HG03103 (cell line): ENCODE results near the gene PSMB7.
"Not testable (repeated sequence)": the region's sequence is repeated elsewhere in the genome, so short reads cannot be mapped to it uniquely, and the experiment has no call there.

Source experiments
- ATAC-seq: cut with Tn5 transposase; IDR thresholded peaks from one replicate; pipeline ENCODE4 v1.9.1; 2021; ENCODE audit warnings: low read depth; ENCODE audit not compliant: unreplicated experiment

Gene PSMB7

DNA sequence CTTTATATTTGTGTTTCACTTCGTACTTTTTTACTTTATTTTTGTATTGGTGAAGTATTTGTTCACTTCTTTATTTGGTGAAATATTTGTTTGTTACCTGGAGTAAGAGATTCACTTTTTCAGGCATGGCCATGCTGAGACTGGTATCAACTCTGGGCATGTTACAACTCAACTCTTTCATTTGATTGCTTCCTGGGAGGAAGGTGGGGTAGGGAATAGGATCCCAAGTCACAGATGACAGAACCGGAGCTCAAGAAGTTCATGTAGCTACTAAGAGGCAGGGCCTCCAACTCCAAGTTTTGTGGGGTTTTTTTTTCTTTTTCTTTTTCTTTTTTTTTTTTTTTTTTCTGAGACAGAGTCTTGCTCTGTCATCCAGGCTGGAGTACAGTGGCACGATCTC, 28.9 kb upstream of the PSMB7 start:
- ATAC-seq, result no peak

DNA sequence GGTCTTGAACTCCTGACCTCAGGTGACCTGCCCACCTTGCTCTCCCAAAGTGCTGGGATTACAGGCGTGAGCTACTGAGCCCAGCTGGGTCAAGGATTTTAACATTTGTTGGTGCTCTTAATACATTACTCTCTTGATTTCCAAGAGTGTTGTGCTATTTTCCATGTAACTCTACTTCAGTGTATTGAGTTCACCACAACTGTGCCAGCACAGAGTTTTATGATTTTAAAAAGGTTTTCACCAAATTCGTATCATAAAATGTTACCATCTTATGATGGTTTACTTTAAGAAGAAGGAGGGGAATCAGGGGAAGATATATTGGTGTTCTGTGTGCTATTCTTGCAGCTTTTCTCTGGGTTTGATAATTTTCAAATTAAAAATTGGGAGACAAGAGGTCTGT, 28.4 kb upstream of the PSMB7 start:
- no peak for ATAC-seq

GRCh38 chr9:124442826-124443225, 27.6 kb upstream of the PSMB7 start:
- ATAC-seq, result no peak

- no peak for ATAC-seq
Measured at GRCh38 chr9:124442379-124442778, 27.1 kb upstream of the PSMB7 start.

DNA sequence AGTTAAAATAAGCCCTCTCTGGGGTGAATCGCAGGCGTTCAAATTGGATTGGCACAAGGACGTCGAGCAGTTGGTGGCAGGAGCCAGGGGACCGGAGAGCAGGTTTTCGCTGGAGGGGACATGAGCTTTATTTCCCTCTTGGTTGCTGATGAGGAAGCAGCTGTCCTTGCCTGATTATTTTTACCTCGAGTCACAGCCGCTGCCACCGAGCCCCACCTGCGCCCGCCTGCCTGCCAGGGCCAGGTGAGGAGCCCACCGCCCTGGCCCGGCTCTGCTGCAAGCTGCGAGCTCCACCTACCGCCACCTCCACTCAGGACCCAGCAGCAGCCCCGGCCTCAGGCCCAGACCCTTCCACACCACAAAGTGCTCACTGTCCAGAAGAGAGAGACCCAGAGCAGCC, 26.0 kb upstream of the PSMB7 start:
- no peak for ATAC-seq

DNA sequence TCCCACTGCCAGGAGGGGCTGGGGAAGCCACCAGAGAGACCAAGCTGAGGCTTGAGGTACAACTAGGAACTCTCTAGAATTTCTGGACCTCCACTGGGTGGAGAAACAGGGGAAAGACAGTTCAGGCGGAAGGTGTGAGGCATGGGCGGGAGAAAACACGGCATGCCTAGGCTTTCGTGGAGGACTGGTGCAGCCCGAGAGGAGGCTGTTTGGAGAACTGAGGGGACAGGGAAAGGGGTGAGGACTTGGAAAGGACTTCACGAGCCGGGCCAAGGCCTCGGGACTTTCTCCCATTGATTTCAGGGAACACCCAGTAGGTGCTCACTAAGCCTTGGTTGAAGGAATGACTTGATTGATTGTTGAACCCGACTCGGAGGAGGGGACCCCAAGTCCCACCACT, 25.5 kb upstream of the PSMB7 start:
- ATAC-seq, result no peak

- ATAC-seq, result no peak
Measured at GRCh38 chr9:124439686-124440243, 24.5 kb upstream of the PSMB7 start.

GRCh38 chr9:124439086-124439485, 23.8 kb upstream of the PSMB7 start:
- no peak for ATAC-seq

DNA sequence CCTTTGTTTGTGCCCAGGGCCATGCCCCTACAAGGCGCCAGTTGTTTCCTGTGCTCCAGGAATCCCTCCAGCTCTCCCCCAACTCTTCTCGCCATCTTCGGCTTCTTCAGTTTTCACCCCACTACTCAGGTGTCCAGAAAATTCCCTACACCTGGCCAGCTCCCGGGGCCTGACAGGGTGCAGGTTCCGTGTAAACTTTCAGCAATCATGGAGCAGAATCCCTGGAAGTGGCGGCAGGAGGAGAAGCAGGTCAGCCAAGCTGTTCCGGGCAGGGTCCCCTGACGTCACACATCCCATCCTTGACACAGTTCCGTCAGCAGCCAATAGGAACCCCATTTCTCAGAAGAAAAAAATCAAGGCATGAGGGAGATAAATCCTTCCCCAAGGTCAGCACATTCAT, 22.8 kb upstream of the PSMB7 start:
- no peak for ATAC-seq

GRCh38 chr9:124437086-124437485, 21.8 kb upstream of the PSMB7 start:
- no peak for ATAC-seq

GRCh38 chr9:124436320-124436719, 21.1 kb upstream of the PSMB7 start:
- no peak for ATAC-seq

- no peak for ATAC-seq
Measured at GRCh38 chr9:124429530-124429867, 14.3 kb upstream of the PSMB7 start.

GRCh38 chr9:124428751-124429529, 13.7 kb upstream of the PSMB7 start:
- no peak for ATAC-seq

DNA sequence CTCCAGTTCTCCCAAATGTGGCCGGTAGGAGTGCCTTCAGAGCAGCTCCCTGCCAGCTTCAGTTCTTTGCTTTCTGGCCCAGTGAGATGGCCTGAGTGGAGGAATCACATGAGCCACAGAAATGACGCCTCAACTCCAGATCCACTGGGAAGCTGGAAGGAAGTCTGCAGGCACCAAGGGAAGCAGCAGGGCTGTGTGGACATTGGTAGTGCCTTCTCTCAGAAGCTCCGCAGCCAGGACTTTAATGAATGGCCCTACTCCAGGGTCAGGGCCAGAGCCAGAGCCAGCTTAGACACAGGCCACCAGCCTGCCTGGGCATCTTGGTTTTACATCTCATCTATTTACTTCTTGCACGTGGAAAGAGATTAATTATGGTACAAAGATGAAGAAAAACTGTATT, 12.0 kb upstream of the PSMB7 start:
- no peak for ATAC-seq

GRCh38 chr9:124426361-124426760, 11.1 kb upstream of the PSMB7 start:
- no peak for ATAC-seq

DNA sequence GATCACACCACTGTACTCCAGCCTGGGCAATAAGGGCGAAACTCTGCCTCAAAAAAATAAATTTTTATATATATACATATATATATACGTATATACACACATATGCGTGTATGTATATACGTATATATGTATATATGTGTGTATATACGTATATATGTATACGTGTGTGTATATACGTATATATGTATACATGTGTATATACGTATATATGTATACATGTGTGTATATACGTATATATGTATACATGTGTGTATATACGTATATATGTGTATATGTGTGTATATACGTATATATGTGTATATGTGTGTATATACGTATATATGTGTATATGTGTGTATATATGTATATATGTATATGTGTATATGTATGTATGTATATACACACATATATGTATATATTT, 10.5 kb upstream of the PSMB7 start:
- ATAC-seq, result not testable (repeated sequence)

DNA sequence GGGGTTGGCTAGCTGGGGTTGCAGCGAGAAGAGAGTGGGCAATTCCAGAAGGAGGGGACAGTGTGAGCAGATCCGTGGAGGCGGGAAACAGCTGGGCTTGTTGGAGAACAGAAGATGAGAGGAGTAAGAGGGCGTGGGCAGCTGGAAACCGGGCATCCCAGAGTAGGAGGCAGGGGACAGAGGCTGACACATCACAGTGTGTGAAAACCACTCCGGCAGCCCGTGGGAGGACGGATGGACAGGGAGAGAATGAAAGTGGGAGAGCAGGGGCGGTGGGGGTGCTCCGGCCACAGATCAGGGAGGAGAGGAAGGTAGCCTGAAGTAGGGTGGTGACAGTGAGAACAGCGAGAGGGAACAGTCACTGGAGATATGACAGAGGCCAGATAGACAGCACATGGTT, 8.3 kb upstream of the PSMB7 start:
- ATAC-seq, result no peak

DNA sequence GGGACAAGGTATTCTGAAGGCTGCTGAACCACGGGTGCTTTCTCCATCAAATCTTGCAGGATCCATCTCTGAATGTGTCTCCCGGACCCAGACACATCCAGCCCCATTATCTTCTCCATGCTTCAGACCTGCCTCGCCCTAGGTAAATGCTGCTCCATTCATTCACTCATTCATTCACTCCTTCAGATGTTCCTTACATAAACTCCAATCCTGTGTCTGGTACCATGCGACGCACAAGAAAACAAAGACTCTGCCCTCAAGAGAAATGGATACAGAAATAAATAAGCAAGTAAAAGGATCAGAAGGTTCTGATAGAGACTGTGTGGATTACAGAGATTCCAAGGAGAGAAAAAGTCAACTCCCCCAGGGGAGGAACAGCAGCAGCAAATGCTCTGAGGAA, 7.9 kb upstream of the PSMB7 start:
- ATAC-seq, result no peak

DNA sequence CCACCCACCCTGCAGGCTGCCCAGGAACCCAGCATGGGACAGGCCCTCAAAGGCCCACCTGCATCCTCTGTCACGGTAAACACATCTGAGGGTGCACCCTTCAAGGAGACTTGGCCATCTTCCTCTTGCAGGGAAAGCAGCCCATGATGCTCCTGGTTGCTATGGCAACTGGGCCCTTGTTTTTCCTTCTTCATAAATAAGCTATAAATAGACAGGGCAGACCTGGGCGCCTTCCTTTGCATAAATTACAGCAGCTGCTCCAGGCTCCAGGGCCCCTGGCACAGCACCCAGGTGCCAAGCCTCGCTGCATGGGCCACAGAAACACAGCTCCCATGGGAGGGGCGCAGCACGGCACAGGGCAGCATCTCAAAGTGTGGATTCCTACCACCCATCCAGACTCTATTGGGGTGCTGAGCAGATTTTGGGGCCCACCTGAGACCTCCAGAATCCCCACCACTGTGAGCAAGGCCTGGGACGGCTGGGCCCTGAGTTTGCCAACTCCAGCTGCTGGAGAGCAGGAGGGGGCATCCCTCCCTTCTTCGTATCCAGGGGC, 5.8 kb upstream of the PSMB7 start:
- no peak for ATAC-seq

DNA sequence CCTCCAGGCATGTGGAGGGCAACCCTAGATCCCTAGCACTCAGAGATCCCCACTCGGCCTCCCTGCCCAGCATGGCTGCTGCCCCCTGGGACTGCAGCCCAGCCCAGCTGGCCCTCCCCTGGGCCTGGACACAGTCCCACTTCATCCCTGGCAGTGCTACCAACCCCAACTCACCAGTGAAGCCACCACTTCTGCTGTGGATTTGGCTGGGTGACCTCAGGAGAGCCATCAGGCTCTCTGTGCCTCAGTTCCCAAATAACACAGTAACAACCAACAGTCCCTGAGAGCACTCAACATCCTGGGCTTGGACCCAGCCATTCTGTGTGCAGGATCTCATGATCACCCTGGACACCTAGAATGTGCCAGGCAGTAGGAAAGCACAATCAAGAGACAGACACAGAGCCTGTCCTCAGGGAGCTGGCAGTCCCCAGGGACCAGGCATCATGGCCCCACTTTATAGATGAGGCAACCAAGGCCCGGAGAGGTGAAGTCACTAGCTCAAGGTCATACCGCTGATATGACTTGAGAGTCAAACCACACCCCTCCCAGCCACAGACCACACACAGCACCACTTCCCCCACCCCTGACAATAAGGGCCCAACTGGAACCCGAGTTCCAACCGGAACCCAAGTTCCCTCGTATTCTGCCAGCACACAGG, 4.7 kb upstream of the PSMB7 start:
- no peak for ATAC-seq

GRCh38 chr9:124415852-124416484, 726 bp upstream of the PSMB7 start:
- no peak for ATAC-seq
